Endothelial cell of umbilical vein (primary cell): ENCODE measurements around the gene ADAM30. TPM values are rescaled to one million over a fixed set of nuclear protein-coding genes. Genes with fewer than 3 reads are reported as not detected.

Source experiments
- BruUV-seq: library from RNA; stranded (reverse); fragments of 400-500 nt; replicated peaks from 2 replicates; lab custom pipeline; 2021; lab: Mats Ljungman, UMichigan
- CTCF ChIA-PET: fragments of 300-600, 350-600 bp; sonication (Branson Sonifier 250); formaldehyde crosslinking; loops from one replicate; lab custom pipeline; 2021; ENCODE audit warnings: antibody characterized with exemption, inconsistent platforms; lab: Charles Lee
- POLR2A ChIA-PET: fragments of 300-600, 350-600 bp; sonication (Branson Sonifier 250); formaldehyde crosslinking; loops from one replicate; lab custom pipeline; 2021; ENCODE audit warnings: antibody characterized with exemption, inconsistent platforms; lab: Charles Lee
- DNase-seq: peaks from one replicate; pipeline ENCODE4 v3.0.0-alpha.2; 2011; ENCODE audit warnings: low read depth, low spot score
- FAIRE-seq: peaks from 2 replicates; lab custom pipeline; 2011; peaks lifted over from hg19 to GRCh38; lab: Jason Lieb, UNC
- H2AFZ ChIP-seq: 2 replicates; pipeline ENCODE4 v1.6.0; 2012; ENCODE audit warnings: low read depth, low read length, control low read depth, inconsistent platforms
- H3K27ac ChIP-seq: 2 replicates; pipeline ENCODE4 v1.5.1; 2011; ENCODE audit warnings: low read depth, mild to moderate bottlenecking, control low read depth, low read length, moderate library complexity; ENCODE audit not compliant: insufficient read depth
- H3K27me3 ChIP-seq, 2 experiments: 2 replicates each; pipeline versions ENCODE4 v1.6.0 to v1.6.1; 2011; ENCODE audit warnings: low read length in 2 of 2, mixed read lengths in 1 of 2; ENCODE audit not compliant: control insufficient read depth in 2 of 2, insufficient read depth in 2 of 2
- H3K36me3 ChIP-seq, 2 experiments: 2 replicates in 1 of 2; 3 replicates in 1 of 2; pipeline ENCODE4 v1.5.1; 2011; ENCODE audit warnings: low read length in 2 of 2, mild to moderate bottlenecking in 1 of 2, moderate library complexity in 1 of 2; ENCODE audit not compliant: control insufficient read depth in 2 of 2, insufficient read depth in 2 of 2; ENCODE audit errors: extremely low read depth in 1 of 2
- H3K4me1 ChIP-seq: 3 replicates; pipeline ENCODE4 v1.5.1; 2011; ENCODE audit warnings: mild to moderate bottlenecking, low read length; ENCODE audit not compliant: control insufficient read depth, insufficient read depth; ENCODE audit errors: extremely low read depth
- H3K4me2 ChIP-seq: 2 replicates; pipeline ENCODE4 v1.6.1; 2011; ENCODE audit warnings: low read length, control low read depth, mixed read lengths; ENCODE audit not compliant: insufficient read depth
- H3K4me3 ChIP-seq, 3 experiments: fragments of 200-600 bp in 1 of 3; sonication (generic), shearing (Covaris generic) in 1 of 3; replicated peaks in 1 of 3; 2 replicates each; pipeline ENCODE4 v1.5.1; 2011 to 2016; ENCODE audit warnings: control low read depth in 3 of 3, low read length in 3 of 3, mild to moderate bottlenecking in 2 of 3, inconsistent platforms in 1 of 3, low read depth in 1 of 3, moderate library complexity in 1 of 3; ENCODE audit not compliant: insufficient read depth in 1 of 3
- H3K79me2 ChIP-seq: 2 replicates; pipeline ENCODE4 v1.6.0; 2012; ENCODE audit warnings: low read length, inconsistent platforms; ENCODE audit not compliant: control insufficient read depth, insufficient read depth
- H3K9ac ChIP-seq: replicated peaks from 2 replicates; pipeline ENCODE3; 2011; ENCODE audit warnings: low read length, control low read depth; ENCODE audit not compliant: insufficient read depth; ENCODE audit errors: extremely low read depth
- H3K9me1 ChIP-seq: replicated peaks from 3 replicates; pipeline ENCODE4 v1.6.0; 2011; ENCODE audit warnings: mild to moderate bottlenecking, low read length; ENCODE audit not compliant: control insufficient read depth, insufficient read depth; ENCODE audit errors: extremely low read depth
- H3K9me3 ChIP-seq: replicated peaks from 2 replicates; pipeline ENCODE4 v1.5.1; 2012; ENCODE audit warnings: low read length, inconsistent platforms; ENCODE audit not compliant: control insufficient read depth, insufficient read depth
- H4K20me1 ChIP-seq: replicated peaks from 2 replicates; pipeline ENCODE3; 2011; ENCODE audit warnings: mild to moderate bottlenecking, low read length; ENCODE audit not compliant: control insufficient read depth, insufficient read depth; ENCODE audit errors: extremely low read depth
- EZH2 ChIP-seq: IDR thresholded peaks from 2 replicates; pipeline ENCODE4 v1.6.1; 2012; ENCODE audit warnings: borderline replicate concordance, low read depth, mild to moderate bottlenecking, moderate library complexity, low read length, inconsistent platforms; ENCODE audit not compliant: severe bottlenecking
- FOS ChIP-seq: IDR thresholded peaks from 2 replicates; pipeline ENCODE4 v1.6.1; 2011; ENCODE audit warnings: mild to moderate bottlenecking, low read length, moderate library complexity, borderline replicate concordance; ENCODE audit not compliant: insufficient read depth
- GATA2 ChIP-seq: IDR thresholded peaks from 2 replicates; pipeline ENCODE4 v1.7.0; 2011; ENCODE audit warnings: low read depth, mild to moderate bottlenecking, moderate library complexity, mixed read lengths, low read length; ENCODE audit not compliant: insufficient read length, insufficient read depth
- JUN ChIP-seq: IDR thresholded peaks from 2 replicates; pipeline ENCODE4 v1.6.1; 2011; ENCODE audit warnings: borderline replicate concordance, low read depth; ENCODE audit not compliant: insufficient read length, insufficient read depth
- MYC ChIP-seq: IDR thresholded peaks from one replicate; pipeline ENCODE4 v1.6.1; 2011; ENCODE audit warnings: mild to moderate bottlenecking, low read depth, low read length
- POLR2A ChIP-seq: IDR thresholded peaks from 2 replicates; pipeline ENCODE4 v1.6.1; 2012; ENCODE audit warnings: low read depth, mild to moderate bottlenecking, control low read depth, low read length
- POLR2AphosphoS5 ChIP-seq: IDR thresholded peaks from 2 replicates; pipeline ENCODE4 v1.6.1; 2012; ENCODE audit warnings: low read depth, mild to moderate bottlenecking, control low read depth, low read length, moderate library complexity; ENCODE audit not compliant: insufficient read depth
- dilution Hi-C: fragments of 300-500 bp; cut with MboI; formaldehyde crosslinking; loops from one replicate; pipeline ENCODE4 v1.15.0; 2019; ENCODE audit warnings: low sequenced_read_pairs; ENCODE audit not compliant: extremely low pct_ligation_motif_present
- intact Hi-C: fragments of 100-400 bp; cut with micrococcal nuclease; formaldehyde crosslinking; loops from one replicate; pipeline ENCODE4 v1.10.0; 2022
- polyA plus RNA-seq, 4 experiments: library from polyadenylated mRNA; depleted of rRNA in 3 of 4; stranded (reverse) in 3 of 4; unstranded in 1 of 4; fragments of >200 nt; gene quantifications; 2 replicates each; pipeline versions ENCODE4 v1.2.1 to v1.2.3, GENCODE V29; 2011 to 2012; ENCODE audit warnings: missing spikeins in 1 of 4
- total RNA-seq: library from RNA; stranded (reverse); gene quantifications from 2 replicates; pipeline ENCODE4 v1.2.3, GENCODE V29; 2021
- TF ChIP-seq, protein P1 (sequence below), 2 donors: IDR thresholded peaks; 1 replicate in 1 of 2; 2 replicates in 1 of 2; pipeline ENCODE4 v1.5.1; 2011; ENCODE audit warnings: low read length in 2 of 2, mild to moderate bottlenecking in 2 of 2, moderate library complexity in 2 of 2, control low read depth in 1 of 2, inconsistent platforms in 1 of 2, low read depth in 1 of 2; ENCODE audit not compliant: insufficient read depth in 1 of 2; ENCODE audit errors: extremely low read depth in 1 of 2
- TF ChIP-seq, protein P2 (sequence below): IDR thresholded peaks from 2 replicates; pipeline ENCODE4 v1.6.1; 2011; ENCODE audit not compliant: insufficient read depth, insufficient read length

Gene ADAM30
- total and polyA plus RNA-seq, 2 donors (not counting 3 experiments of a cell fraction or from before 2014, with no cell fraction given): not detected

DNA sequence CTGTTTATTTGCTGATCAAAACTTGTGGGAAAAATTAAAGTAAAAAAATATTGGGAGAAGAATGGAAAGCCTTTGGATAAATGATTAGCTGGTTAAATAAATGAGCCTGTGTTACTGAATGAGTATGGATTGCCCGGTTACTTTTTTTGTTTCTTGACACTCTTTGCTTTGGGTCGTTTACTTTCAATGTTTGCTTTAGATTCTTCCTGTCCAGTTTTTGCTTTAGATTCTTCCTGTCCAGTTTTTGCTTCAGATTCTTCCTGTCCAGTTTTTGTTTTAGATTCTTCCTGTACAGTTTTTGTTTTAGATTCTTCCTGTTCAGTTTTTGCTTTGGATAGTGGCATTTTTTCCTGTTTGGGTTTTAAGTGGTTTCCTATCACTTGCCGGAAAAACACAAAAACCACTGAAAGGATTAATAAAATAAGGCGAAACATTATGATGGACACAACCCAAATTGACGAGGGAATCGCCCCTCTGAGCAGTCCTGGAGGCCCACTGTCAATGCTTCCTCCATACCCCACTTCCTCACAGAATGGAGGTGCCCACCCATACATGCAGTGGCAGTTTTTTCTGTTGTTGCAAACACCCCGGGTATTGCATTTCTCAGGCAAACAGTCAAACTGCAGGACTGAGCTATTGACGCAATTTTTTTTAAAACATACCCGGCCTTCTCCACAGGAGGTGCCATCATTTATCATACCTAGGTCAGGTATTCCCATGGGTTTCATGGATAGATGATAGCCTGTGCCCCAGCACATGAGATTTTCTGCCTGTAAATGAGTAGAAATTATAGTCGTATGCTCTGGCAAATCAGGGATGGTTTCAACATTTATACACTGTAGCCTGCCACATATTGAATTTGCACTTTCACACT lies 2.3 kb downstream of the ADAM30 start:
- H4K20me1 ChIP-seq: no peaks in the 10 kb centered on the region
- POLR2A ChIA-PET: no interaction called here
- TF ChIP-seq, protein P1, sequence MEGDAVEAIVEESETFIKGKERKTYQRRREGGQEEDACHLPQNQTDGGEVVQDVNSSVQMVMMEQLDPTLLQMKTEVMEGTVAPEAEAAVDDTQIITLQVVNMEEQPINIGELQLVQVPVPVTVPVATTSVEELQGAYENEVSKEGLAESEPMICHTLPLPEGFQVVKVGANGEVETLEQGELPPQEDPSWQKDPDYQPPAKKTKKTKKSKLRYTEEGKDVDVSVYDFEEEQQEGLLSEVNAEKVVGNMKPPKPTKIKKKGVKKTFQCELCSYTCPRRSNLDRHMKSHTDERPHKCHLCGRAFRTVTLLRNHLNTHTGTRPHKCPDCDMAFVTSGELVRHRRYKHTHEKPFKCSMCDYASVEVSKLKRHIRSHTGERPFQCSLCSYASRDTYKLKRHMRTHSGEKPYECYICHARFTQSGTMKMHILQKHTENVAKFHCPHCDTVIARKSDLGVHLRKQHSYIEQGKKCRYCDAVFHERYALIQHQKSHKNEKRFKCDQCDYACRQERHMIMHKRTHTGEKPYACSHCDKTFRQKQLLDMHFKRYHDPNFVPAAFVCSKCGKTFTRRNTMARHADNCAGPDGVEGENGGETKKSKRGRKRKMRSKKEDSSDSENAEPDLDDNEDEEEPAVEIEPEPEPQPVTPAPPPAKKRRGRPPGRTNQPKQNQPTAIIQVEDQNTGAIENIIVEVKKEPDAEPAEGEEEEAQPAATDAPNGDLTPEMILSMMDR (IDR thresholded peaks at IDR 0.05; ENCODE audit: extremely low read depth in 1 of 2, insufficient read depth in 1 of 2, low read depth in 1 of 2, low read length in 2 of 2): no peak
- no peak for TF ChIP-seq EZH2
- TF ChIP-seq MYC: no peak
- TF ChIP-seq POLR2AphosphoS5: no peak
- TF ChIP-seq FOS: no peak
- no peak for TF ChIP-seq GATA2
- no peak for TF ChIP-seq JUN
- no peak for TF ChIP-seq POLR2A
- TF ChIP-seq, protein P2, sequence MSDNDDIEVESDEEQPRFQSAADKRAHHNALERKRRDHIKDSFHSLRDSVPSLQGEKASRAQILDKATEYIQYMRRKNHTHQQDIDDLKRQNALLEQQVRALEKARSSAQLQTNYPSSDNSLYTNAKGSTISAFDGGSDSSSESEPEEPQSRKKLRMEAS: no peak
- no peaks in the 10 kb centered on the region for H3K79me2 ChIP-seq
- FAIRE-seq (no peak), DNase-seq (no peak)
- H3K4me1 ChIP-seq: no peaks in the 10 kb centered on the region
- H3K36me3 ChIP-seq: no peaks in the 10 kb centered on the region
- H3K4me2 ChIP-seq: no peak overlapping the region
- no peak overlapping the region for H2AFZ ChIP-seq
- intact Hi-C loops: no loop called here
- no peaks in the 10 kb centered on the region for H3K9me1 ChIP-seq
- H3K9me3 ChIP-seq: no peaks in the 10 kb centered on the region
- no peak overlapping the region for H3K9ac ChIP-seq
- dilution Hi-C loops: no loop called here
- CTCF ChIA-PET: interaction anchor here (1.4 kb wide), 1 partner anchor 8 kb away, joined by 4 read pairs; no protein-coding TSS in a partner anchor
- BruUV-seq: no TSS peak
- H3K4me3 ChIP-seq: no peak overlapping the region
- H3K27me3 ChIP-seq: peaks cover 12 to 16% of the 10 kb centered on the region in 2 experiments
- no peak overlapping the region for H3K27ac ChIP-seq
